ENCODE data around the gene AGAP1.

Gene AGAP1

GRCh38 chr2:236159778-236160170 is 665.9 kb downstream of the AGAP1 start:
- TF ChIP-seq, protein P1, sequence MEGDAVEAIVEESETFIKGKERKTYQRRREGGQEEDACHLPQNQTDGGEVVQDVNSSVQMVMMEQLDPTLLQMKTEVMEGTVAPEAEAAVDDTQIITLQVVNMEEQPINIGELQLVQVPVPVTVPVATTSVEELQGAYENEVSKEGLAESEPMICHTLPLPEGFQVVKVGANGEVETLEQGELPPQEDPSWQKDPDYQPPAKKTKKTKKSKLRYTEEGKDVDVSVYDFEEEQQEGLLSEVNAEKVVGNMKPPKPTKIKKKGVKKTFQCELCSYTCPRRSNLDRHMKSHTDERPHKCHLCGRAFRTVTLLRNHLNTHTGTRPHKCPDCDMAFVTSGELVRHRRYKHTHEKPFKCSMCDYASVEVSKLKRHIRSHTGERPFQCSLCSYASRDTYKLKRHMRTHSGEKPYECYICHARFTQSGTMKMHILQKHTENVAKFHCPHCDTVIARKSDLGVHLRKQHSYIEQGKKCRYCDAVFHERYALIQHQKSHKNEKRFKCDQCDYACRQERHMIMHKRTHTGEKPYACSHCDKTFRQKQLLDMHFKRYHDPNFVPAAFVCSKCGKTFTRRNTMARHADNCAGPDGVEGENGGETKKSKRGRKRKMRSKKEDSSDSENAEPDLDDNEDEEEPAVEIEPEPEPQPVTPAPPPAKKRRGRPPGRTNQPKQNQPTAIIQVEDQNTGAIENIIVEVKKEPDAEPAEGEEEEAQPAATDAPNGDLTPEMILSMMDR (IDR thresholded peaks at IDR 0.05; ENCODE audit: control insufficient read depth, extremely low read depth, insufficient read depth) = no peak
- no peak overlapping the region for H3K4me3 ChIP-seq (ENCODE audit: low read depth, low read length)
- no peak for DNase-seq (ENCODE audit: low read depth)

- H3K4me3 ChIP-seq (ENCODE audit: low read depth, low read length) = no peak overlapping the region
- no peak for DNase-seq (ENCODE audit: low read depth)
- TF ChIP-seq, protein P1 (IDR thresholded peaks at IDR 0.05; ENCODE audit: control insufficient read depth, extremely low read depth, insufficient read depth) = no peak
Measured at GRCh38 chr2:236160366-236161081, 666.7 kb downstream of the AGAP1 start.

GRCh38 chr2:236161082-236161462 is 667.2 kb downstream of the AGAP1 start:
- TF ChIP-seq, protein P1 (IDR thresholded peaks at IDR 0.05; ENCODE audit: control insufficient read depth, extremely low read depth, insufficient read depth) = no peak
- no peak for DNase-seq (ENCODE audit: low read depth)
- H3K4me3 ChIP-seq (ENCODE audit: low read depth, low read length) = no peak overlapping the region

- TF ChIP-seq, protein P1 (IDR thresholded peaks at IDR 0.05; ENCODE audit: control insufficient read depth, extremely low read depth, insufficient read depth) = no peak
- no peak for DNase-seq (ENCODE audit: low read depth)
- no peak overlapping the region for H3K4me3 ChIP-seq (ENCODE audit: low read depth, low read length)
Measured at GRCh38 chr2:236161531-236161930, 667.7 kb downstream of the AGAP1 start.

- no peak overlapping the region for H3K4me3 ChIP-seq (ENCODE audit: low read depth, low read length)
- TF ChIP-seq, protein P1 (IDR thresholded peaks at IDR 0.05; ENCODE audit: control insufficient read depth, extremely low read depth, insufficient read depth) = no peak
- DNase-seq (ENCODE audit: low read depth) = no peak
Measured at GRCh38 chr2:236162031-236162845, 668.4 kb downstream of the AGAP1 start.

DNA sequence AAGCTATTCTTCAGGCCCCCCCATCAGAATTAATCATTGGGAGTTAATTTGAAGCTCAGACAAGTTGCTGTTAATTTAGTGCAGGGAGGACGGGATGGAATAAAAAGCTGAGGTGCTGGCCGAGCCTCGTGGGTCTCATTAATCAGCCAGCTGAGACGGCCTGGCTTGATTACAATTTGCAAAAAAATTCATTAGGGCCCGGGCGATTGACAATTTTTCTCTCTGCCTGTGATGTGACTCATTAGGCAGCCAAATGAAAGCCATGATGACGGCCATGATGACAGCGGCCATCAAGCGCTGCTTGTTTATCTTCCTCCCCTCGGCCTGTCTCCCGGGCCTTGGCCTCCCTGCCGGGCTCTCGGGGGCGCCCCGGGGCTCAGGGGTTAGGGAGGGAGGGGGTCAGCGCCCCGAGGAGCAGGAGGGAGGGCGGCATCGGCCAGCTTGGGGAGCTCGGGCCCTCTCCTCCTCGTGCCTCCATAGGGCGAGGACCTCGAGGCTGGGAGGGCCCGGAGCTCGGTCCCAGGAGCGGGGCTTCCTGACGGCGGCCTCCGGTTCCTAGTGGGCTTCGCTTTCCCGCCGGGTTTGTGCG is 669.1 kb downstream of the AGAP1 start:
- TF ChIP-seq, protein P1 (IDR thresholded peaks at IDR 0.05; ENCODE audit: control insufficient read depth, extremely low read depth, insufficient read depth) = no peak
- no peak for DNase-seq (ENCODE audit: low read depth)
- H3K4me3 ChIP-seq (ENCODE audit: low read depth, low read length) = no peak overlapping the region
